K562 (cell line): ENCODE data around the gene SMAD3. TPM values are rescaled to one million over a fixed set of nuclear protein-coding genes. Genes with fewer than 3 reads are reported as not detected.

Experiments
- ATAC-seq: fragments of 200-7000 bp; cut with Tn5 transposase; 3 replicates; pipeline ENCODE4 v1.9.1; 2020; ENCODE audit warnings: moderate library complexity
- BruUV-seq: library from RNA; stranded (reverse); fragments of 400-500 nt; replicated peaks from 2 replicates; lab custom pipeline; 2021; lab: Mats Ljungman, UMichigan
- CTCF ChIA-PET: fragments of 300-600 bp; formaldehyde crosslinking; extraction: SDS; loops from one replicate; lab custom pipeline; 2021; ENCODE audit warnings: low intra/inter-chr PET ratio; lab: Yijun Ruan, JAX
- POLR2A ChIA-PET: fragments of 300-600, 350-650 bp; sonication (Branson Sonifier 250); formaldehyde crosslinking; extraction: SDS; loops from one replicate; lab custom pipeline; 2021; ENCODE audit warnings: antibody characterized with exemption, inconsistent platforms; lab: Yijun Ruan, JAX
- DNase-seq, 4 experiments: peaks; one replicate each; pipeline versions ENCODE4 v3.0.0 to v3.0.0-alpha.2; 2011 to 2018; ENCODE audit warnings: low spot score in 3 of 4, mixed read lengths in 3 of 4; ENCODE audit errors: extremely low read depth in 1 of 4
- FAIRE-seq: peaks from 2 replicates; lab custom pipeline; 2011; peaks lifted over from hg19 to GRCh38; lab: Jason Lieb, UNC
- H2AFZ ChIP-seq: 2 replicates; pipeline ENCODE4 v1.6.0; 2011; ENCODE audit warnings: low read depth, low read length, control low read depth, inconsistent platforms
- H3K27ac ChIP-seq: fragments of 200-600 bp; 3 replicates; pipeline ENCODE4 v1.8.0; 2011; ENCODE audit warnings: low read depth, mild to moderate bottlenecking, control low read depth, inconsistent platforms, low read length, moderate library complexity, mixed read lengths; ENCODE audit errors: extremely low read depth
- H3K27me3 ChIP-seq, 2 experiments: fragments of 300-600 bp in 1 of 2; 2 replicates in 1 of 2; 3 replicates in 1 of 2; pipeline versions ENCODE4 v1.6.0 to v1.8.0; 2011; ENCODE audit warnings: inconsistent platforms in 2 of 2, low read length in 2 of 2, mild to moderate bottlenecking in 1 of 2, mixed read lengths in 1 of 2, moderate library complexity in 1 of 2; ENCODE audit not compliant: control insufficient read depth in 2 of 2, insufficient read depth in 2 of 2
- H3K36me3 ChIP-seq: fragments of 300-600 bp; 3 replicates; pipeline ENCODE4 v1.8.0; 2011; ENCODE audit warnings: mild to moderate bottlenecking, low read length, inconsistent platforms; ENCODE audit not compliant: control insufficient read depth, insufficient read depth
- H3K4me1 ChIP-seq, 2 experiments: fragments of 200-600 bp in 1 of 2; replicated peaks in 1 of 2; 2 replicates in 1 of 2; 3 replicates in 1 of 2; pipeline versions ENCODE4 v1.5.1 to v1.8.0; 2011; ENCODE audit warnings: inconsistent platforms in 2 of 2, low read length in 2 of 2, mild to moderate bottlenecking in 1 of 2, mixed read lengths in 1 of 2, moderate library complexity in 1 of 2; ENCODE audit not compliant: control insufficient read depth in 2 of 2, insufficient read depth in 2 of 2
- H3K4me2 ChIP-seq: 2 replicates; pipeline ENCODE4 v1.6.1; 2011; ENCODE audit warnings: low read length, control low read depth, inconsistent platforms, mixed read lengths; ENCODE audit not compliant: insufficient read depth
- H3K4me3 ChIP-seq: fragments of 200-600 bp; sonication (generic), shearing (Covaris generic); 2 replicates; pipeline ENCODE4 v1.5.1; 2016; ENCODE audit warnings: control low read depth, inconsistent platforms
- H3K79me2 ChIP-seq: fragments of 200-600 bp; 3 replicates; pipeline ENCODE4 v1.8.0; 2011; ENCODE audit warnings: low read length, inconsistent platforms; ENCODE audit not compliant: control insufficient read depth, insufficient read depth
- H3K9ac ChIP-seq, 2 experiments: 2 replicates each; pipeline versions ENCODE4 v1.6.0 to v1.6.1; 2011; ENCODE audit warnings: low read depth in 2 of 2, low read length in 2 of 2, control low read depth in 1 of 2, inconsistent platforms in 1 of 2, mild to moderate bottlenecking in 1 of 2, mixed read lengths in 1 of 2; ENCODE audit not compliant: insufficient read depth in 1 of 2
- H3K9me1 ChIP-seq: one replicate; pipeline ENCODE4 v1.6.0; 2011; ENCODE audit warnings: inconsistent platforms, mild to moderate bottlenecking, low read length, moderate library complexity; ENCODE audit not compliant: control insufficient read depth, insufficient read depth
- H3K9me3 ChIP-seq: replicated peaks from 2 replicates; pipeline ENCODE4 v1.5.1; 2011; ENCODE audit warnings: low read depth, low read length, inconsistent platforms; ENCODE audit not compliant: control insufficient read depth, insufficient read depth
- H4K20me1 ChIP-seq: replicated peaks from 2 replicates; pipeline ENCODE4 v1.6.1; 2011; ENCODE audit warnings: low read length, inconsistent platforms, mixed read lengths; ENCODE audit not compliant: control insufficient read depth, insufficient read depth
- HDAC1 ChIP-seq, 2 experiments: fragments of 450-650 bp; IDR thresholded peaks; 2 replicates each; pipeline ENCODE4 v1.6.1; 2016 to 2017; ENCODE audit warnings: inconsistent platforms in 1 of 2, mild to moderate bottlenecking in 1 of 2, moderate library complexity in 1 of 2
- HDAC8 ChIP-seq: fragments of 450-650 bp; IDR thresholded peaks from 2 replicates; pipeline ENCODE4 v1.6.1; 2016; ENCODE audit warnings: mild to moderate bottlenecking, missing genetic modification characterization, moderate library complexity, missing compliant biosample characterization
- RHOXF2B ChIP-seq: fragments of 250-450 bp; sonication (Bioruptor Pico); conservative IDR thresholded peaks from 2 replicates; pipeline ENCODE4 v1.5.1; 2021
- WGBS: fragments of 100-300 bp; shearing (Covaris generic); methylation state at CpG from one replicate; pipeline ENCODE4 v1.1.6; 2016; ENCODE audit warnings: low coverage, mixed read lengths; ENCODE audit not compliant: insufficient coverage; ENCODE audit errors: missing lambda C conversion rate; 5-methylcytosine and 5-hydroxymethylcytosine counted together
- in situ Hi-C: fragments of 300-500 bp; cut with MboI; formaldehyde crosslinking; loops from 4 replicates; pipeline ENCODE4 v1.15.0; 2018; ENCODE audit warnings: inconsistent platforms, mixed read lengths
- intact Hi-C: fragments of 100-400 bp; cut with micrococcal nuclease; formaldehyde crosslinking; loops from 2 replicates; pipeline ENCODE4 v1.14.2; 2022
- polyA plus RNA-seq, 8 experiments: library from polyadenylated mRNA; depleted of rRNA in 4 of 8; stranded (reverse) in 5 of 8; unstranded in 3 of 8; fragments of >200 nt; fragmentation: Nextera tagmentation in 2 of 8; fragmentation: Illumina TruSeq in 1 of 8; extraction: Ambion mirVana in 2 of 8; extraction: Trizol in 1 of 8; gene quantifications; 2 replicates each; pipeline versions ENCODE4 v1.2.1 to v1.2.3, GENCODE V29; 2011 to 2014; ENCODE audit warnings: inconsistent platforms in 1 of 8, missing spikeins in 1 of 8
- total RNA-seq, 7 experiments: library from RNA; depleted of rRNA in 6 of 7; stranded (reverse); fragments of >200 nt in 6 of 7; fragmentation: Illumina TruSeq in 2 of 7; extraction: Trizol in 2 of 7; gene quantifications; 2 replicates each; pipeline versions ENCODE4 v1.2.1 to v1.2.3, GENCODE V29; 2011 to 2021; ENCODE audit warnings: low replicate concordance in 1 of 7

Gene SMAD3
- total and polyA plus RNA-seq, 9 of the 15 experiments (the other 6 are each of a cell fraction or from before 2014, with no cell fraction given), result 4.3 to 39.2 (median 11.1) TPM

DNA sequence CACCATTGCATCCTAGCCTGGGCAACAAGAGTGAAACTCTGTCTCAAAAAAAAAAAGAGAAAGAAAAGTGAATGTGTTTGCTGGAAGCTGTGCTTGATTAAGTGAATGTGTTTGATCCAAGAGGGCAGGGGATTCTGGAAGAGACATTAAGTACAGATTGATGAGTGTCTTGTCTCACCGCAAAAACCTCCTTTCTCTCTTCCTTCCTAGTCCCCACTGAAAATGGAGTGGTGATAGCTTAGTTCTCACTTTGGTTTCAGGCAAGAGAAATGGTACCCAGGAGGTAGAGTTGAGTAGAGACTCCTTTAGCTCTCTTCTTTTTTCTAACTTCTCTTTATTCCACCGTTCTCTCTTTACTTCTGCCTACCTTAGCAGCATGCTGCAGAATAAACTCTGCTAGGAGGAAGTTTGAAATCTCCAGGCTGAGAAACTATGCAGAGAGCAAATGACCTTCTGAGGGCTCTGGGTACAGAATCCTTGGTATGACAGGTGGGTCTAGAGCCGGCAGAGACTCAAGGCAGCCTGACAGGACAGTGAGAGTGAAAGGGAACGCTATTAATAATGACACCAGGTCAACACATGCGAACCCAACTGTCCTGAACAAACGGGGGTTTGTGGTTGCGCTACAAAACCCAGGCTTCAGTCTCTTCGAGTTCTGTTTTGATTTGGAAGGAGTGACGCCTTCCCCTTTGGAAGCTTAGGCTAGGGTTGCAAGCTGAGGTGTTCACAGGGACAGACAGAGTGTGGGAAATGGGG lies 74.9 kb downstream of the SMAD3 start:
- no peak for DNase-seq
- WGBS, result 70% methylated on average over 9 of the region's 9 CpGs
- Histone ChIP-seq H3K4me3 (no peak overlapping the region), H3K27me3 (no peaks in the 10 kb centered on the region), H3K9ac (no peak overlapping the region), H3K4me2 (no peak overlapping the region)
- CTCF ChIA-PET, result interaction anchor here (0.6 kb wide), 1 partner anchor 1708 kb away, joined by 3 read pairs; no protein-coding TSS in a partner anchor
- intact Hi-C loops, result no loop called here
- BruUV-seq, result no TSS peak
- TF ChIP-seq HDAC8, result no peak
- TF ChIP-seq HDAC1 (IDR thresholded peaks at IDR 0.05), result no peak
- no peak for TF ChIP-seq RHOXF2B
- TF ChIP-seq, all 486 proteins: peak for 0
- Histone ChIP-seq H3K36me3 (no peaks in the 10 kb centered on the region), H3K9me3 (no peaks in the 10 kb centered on the region), H3K27ac (no peak overlapping the region), H4K20me1 (peaks cover 15% of the 10 kb centered on the region), H3K79me2 (peaks cover 24% of the 10 kb centered on the region; the same call in 2 of the 3 replicates), H2AFZ (no peak overlapping the region), H3K4me1 (peaks cover 8 to 25% of the 10 kb centered on the region in 2 experiments), H3K9me1 (no peaks in the 10 kb centered on the region)
- POLR2A ChIA-PET, result interaction anchor here (0.6 to 1.2 kb wide), 4 partner anchors 10 to 18 kb away, joined by 3 to 5 read pairs (median 3); no protein-coding TSS in a partner anchor
- in situ Hi-C loops, result no loop called here
- no peak for FAIRE-seq
- no peak for ATAC-seq
